Thyroid gland (tissue), 4 donors: ENCODE measurements around the gene TMBIM6. TPM values are rescaled to one million over a fixed set of nuclear protein-coding genes. Genes with fewer than 3 reads are reported as not detected.

Experiments used
- DNase-seq, 2 donors: peaks; one replicate each; pipeline ENCODE4 v3.0.0-alpha.2; 2019
- H3K27ac ChIP-seq, 3 donors: fragments of 200-600 bp; sonication (generic); 1 replicate in 2 of 3; 2 replicates in 1 of 3; pipeline ENCODE4 v1.5.1; 2016 to 2019; ENCODE audit warnings: mild to moderate bottlenecking in 1 of 3, moderate library complexity in 1 of 3
- H3K27me3 ChIP-seq: fragments of 200-600 bp; sonication (generic); one replicate; pipeline ENCODE4 v1.5.1; 2019
- H3K36me3 ChIP-seq, 2 donors: fragments of 200-600 bp; sonication (generic); one replicate each; pipeline ENCODE4 v1.5.1; 2016 to 2019
- H3K4me1 ChIP-seq, 2 donors: fragments of 200-600 bp; sonication (generic); one replicate each; pipeline ENCODE4 v1.5.1; 2017 to 2019
- H3K4me3 ChIP-seq, 3 donors: fragments of 200-600 bp; sonication (generic); replicated peaks in 1 of 3; 1 replicate in 2 of 3; 2 replicates in 1 of 3; pipeline ENCODE4 v1.5.1; 2016; ENCODE audit warnings: mild to moderate bottlenecking in 1 of 3
- H3K9me3 ChIP-seq: fragments of 200-600 bp; sonication (generic); one replicate; pipeline ENCODE4 v1.5.1; 2017
- POLR2A ChIP-seq, 2 donors: fragments of 450-650 bp; IDR thresholded peaks; one replicate each; pipeline ENCODE4 v1.6.1; 2017; ENCODE audit warnings: antibody characterized with exemption in 2 of 2, mild to moderate bottlenecking in 2 of 2, moderate library complexity in 1 of 2
- WGBS, 2 donors: methylation state at CpG; one replicate each; pipeline ENCODE4 v1.1.5; 2017; 5-methylcytosine and 5-hydroxymethylcytosine counted together
- intact Hi-C: fragments of 100-400 bp; cut with DNase I; formaldehyde crosslinking; loops from one replicate; pipeline ENCODE4 v1.15.1; 2023
- total RNA-seq, 4 donors: library from RNA; depleted of rRNA; stranded (reverse); fragments of >200 nt; gene quantifications; one replicate each; pipeline ENCODE4 v1.2.3, GENCODE V29; 2016
- TF ChIP-seq, protein P1 (sequence below), 6 experiments: fragments of 200-600 bp in 3 of 6; fragments of 450-650 bp in 3 of 6; sonication (generic) in 3 of 6; IDR thresholded peaks; one replicate each; pipeline ENCODE4 v1.5.1; 2016 to 2019; ENCODE audit warnings: antibody characterized with exemption in 6 of 6, mild to moderate bottlenecking in 2 of 6, inconsistent platforms in 1 of 6, moderate library complexity in 1 of 6

TMBIM6 gene
- total RNA-seq, 4 donors from 2014 or later: 745 to 1,019 (median 804) TPM

DNA sequence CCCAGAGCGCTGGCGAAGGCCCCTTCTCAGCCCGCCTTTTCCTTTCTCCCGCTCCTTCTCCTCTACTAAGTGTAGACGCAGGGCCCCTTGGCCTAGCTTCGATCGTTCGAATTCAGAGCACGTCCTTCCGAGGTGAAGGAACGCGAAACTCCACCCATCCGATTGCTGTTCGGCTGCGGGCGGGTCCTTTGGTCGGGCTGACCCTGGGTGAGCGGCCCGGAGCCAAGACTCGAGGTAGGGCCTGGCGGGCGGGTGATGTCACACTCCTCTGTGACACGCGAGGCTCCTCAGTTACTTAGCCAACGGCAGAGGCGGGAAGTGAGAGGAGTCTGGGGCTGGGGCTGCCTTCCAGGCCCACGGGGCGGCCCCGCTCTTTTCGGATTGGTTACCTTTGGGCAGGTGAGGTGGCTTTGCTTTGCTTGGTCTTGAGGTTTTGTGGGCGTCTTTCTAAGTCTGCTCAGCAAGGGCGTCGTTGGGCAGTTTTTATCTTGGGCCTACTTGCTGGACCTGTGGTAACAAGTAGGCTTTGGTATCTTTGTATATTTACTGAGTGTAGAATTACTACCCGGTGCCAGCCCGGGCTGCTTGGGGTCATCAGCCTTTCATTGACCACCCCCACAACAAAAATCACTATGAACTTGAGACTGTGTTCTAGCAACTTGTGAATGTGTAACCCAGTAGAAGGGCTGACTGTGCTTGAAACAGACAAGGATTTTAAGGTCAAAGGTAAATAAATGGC lies 694 bp downstream of the TMBIM6 start:
- Histone ChIP-seq H3K4me1 (peaks cover 31 to 33% of the 10 kb centered on the region in 2 donors), H3K27ac (peak overlapping the region; percentile 94 to 97 (median 97)), H3K36me3 (no peaks in the 10 kb centered on the region), H3K4me3 (peak overlapping the region; percentile 58 to 71 (median 63)), H3K9me3 (no peaks in the 10 kb centered on the region), H3K27me3 (no peaks in the 10 kb centered on the region)
- TF ChIP-seq, protein P1, sequence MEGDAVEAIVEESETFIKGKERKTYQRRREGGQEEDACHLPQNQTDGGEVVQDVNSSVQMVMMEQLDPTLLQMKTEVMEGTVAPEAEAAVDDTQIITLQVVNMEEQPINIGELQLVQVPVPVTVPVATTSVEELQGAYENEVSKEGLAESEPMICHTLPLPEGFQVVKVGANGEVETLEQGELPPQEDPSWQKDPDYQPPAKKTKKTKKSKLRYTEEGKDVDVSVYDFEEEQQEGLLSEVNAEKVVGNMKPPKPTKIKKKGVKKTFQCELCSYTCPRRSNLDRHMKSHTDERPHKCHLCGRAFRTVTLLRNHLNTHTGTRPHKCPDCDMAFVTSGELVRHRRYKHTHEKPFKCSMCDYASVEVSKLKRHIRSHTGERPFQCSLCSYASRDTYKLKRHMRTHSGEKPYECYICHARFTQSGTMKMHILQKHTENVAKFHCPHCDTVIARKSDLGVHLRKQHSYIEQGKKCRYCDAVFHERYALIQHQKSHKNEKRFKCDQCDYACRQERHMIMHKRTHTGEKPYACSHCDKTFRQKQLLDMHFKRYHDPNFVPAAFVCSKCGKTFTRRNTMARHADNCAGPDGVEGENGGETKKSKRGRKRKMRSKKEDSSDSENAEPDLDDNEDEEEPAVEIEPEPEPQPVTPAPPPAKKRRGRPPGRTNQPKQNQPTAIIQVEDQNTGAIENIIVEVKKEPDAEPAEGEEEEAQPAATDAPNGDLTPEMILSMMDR (IDR thresholded peaks at IDR 0.05): no peak
- no peak for TF ChIP-seq POLR2A (IDR thresholded peaks at IDR 0.05)
- peak; percentile 93 to 96 for DNase-seq
- intact Hi-C loops: no loop called here
- WGBS, 2 donors: 0 to 1% methylated on average over 27 to 33 of the region's 35 CpGs

DNA sequence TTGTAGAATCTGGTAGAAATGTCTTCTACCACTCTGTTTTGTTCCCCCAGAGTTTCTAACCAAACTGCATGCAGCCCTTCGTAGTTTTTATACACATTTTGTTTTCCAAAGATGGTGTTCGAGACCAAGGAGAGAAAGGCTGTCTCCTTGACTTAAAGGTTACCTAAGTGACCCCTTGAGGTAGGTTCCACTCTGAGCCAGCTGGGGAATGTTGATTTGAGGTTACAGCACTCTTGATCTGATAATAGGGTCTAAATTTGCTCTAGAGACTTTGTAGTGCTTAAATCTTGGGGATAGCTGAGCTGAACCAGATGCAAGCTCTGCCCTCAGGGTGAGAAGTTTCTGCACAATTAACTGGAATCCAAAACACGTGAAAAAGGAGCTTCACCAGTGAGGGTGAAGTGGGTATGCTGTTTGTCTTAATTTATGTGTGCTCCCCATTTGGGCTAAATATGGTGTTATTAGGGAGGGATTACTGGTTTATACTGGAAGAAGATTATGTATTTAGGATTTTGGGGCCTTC lies 3.1 kb downstream of the TMBIM6 start:
- no peak for DNase-seq
- Histone ChIP-seq H3K27ac (no peak overlapping the region), H3K4me3 (no peak overlapping the region), H3K36me3 (no peaks in the 10 kb centered on the region), H3K27me3 (no peaks in the 10 kb centered on the region), H3K9me3 (no peaks in the 10 kb centered on the region), H3K4me1 (peaks cover 39 to 47% of the 10 kb centered on the region in 2 donors)
- intact Hi-C loops: no loop called here
- no peak for TF ChIP-seq POLR2A (IDR thresholded peaks at IDR 0.05)
- TF ChIP-seq, protein P1 (IDR thresholded peaks at IDR 0.05): no peak
- WGBS, 2 donors: 60 to 77% methylated on average over 3 of the region's 3 CpGs

DNA sequence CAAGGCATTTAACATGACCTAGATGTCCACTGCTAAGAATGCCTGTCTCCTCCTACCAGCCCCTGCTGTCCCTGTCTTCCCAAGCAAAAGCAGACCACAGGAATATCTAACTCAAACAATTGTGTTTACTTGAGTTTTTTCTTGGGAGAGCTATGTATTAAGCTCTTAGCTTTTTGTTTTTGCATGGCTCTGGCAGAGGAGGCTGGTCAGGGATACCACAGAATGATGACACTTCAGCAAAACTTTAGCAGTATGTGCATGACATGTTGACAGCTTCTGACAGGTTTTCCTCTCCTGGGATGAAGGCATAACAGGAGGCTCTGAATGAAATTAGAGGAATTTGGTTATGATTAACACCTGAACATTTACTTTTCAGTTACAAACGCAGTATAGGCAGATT lies 6.9 kb downstream of the TMBIM6 start:
- TF ChIP-seq, protein P1 (IDR thresholded peaks at IDR 0.05): no peak
- TF ChIP-seq POLR2A (IDR thresholded peaks at IDR 0.05): no peak
- WGBS, 2 donors: 40 to 48% methylated on average over 1 of the region's 1 CpG
- Histone ChIP-seq H3K9me3 (no peaks in the 10 kb centered on the region), H3K27ac (peak overlapping the region in 2 of 3 donors; percentile 46 to 57), H3K4me1 (peaks cover 53 to 54% of the 10 kb centered on the region in 2 donors), H3K36me3 (peaks cover 7 to 10% of the 10 kb centered on the region in 2 donors), H3K4me3 (no peak overlapping the region), H3K27me3 (no peaks in the 10 kb centered on the region)
- intact Hi-C loops: no loop called here
- DNase-seq: no peak

DNA sequence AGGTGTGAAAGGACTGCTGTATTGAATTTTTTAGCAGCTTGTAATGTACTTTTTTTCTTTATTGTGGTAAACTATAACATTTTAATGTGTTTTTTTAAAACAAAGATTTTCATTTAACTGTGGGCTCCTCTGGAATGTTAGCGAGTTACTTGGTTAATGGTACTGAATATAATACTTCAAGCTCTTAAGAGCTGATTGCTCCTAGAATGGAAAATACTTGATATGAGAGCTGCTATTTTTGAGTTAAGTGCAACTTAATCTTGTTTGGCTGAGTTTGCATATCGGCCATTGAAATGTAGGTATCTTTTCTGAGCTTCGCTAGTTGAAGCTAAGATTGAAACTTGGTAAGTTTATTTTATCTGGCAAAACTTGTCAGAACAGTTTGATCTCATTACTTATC lies 7.4 kb downstream of the TMBIM6 start:
- intact Hi-C loops: no loop called here
- peak overlapping the region in 2 of 3 donors; percentile 46 to 57 for H3K27ac ChIP-seq
- H3K4me1 ChIP-seq: peaks cover 48 to 49% of the 10 kb centered on the region in 2 donors
- no peaks in the 10 kb centered on the region for H3K27me3 ChIP-seq
- H3K9me3 ChIP-seq: no peaks in the 10 kb centered on the region
- H3K36me3 ChIP-seq: peaks cover 12 to 14% of the 10 kb centered on the region in 2 donors
- WGBS, 2 donors: 19 to 26% methylated on average over 3 of the region's 3 CpGs
- no peak overlapping the region for H3K4me3 ChIP-seq
- TF ChIP-seq, protein P1 (IDR thresholded peaks at IDR 0.05): no peak
- no peak for DNase-seq
